SHP77 treated with DMSO at 0.1 percent for 48 hours (cell line): ENCODE data around the gene PDXDC1.
A peak's percentile ranks its signal among the peaks of the same experiment; 100 is the strongest.
"Not testable (repeated sequence)": the region's sequence is repeated elsewhere in the genome, so short reads cannot be mapped to it uniquely, and the experiment has no call there.

Experiments
- DNase-seq: peaks from one replicate; lab custom pipeline; 2025; lab: John Stamatoyannopoulos, UW

The PDXDC1 gene

GRCh38 chr16:15071916-15072769 is 97.3 kb downstream of the PDXDC1 start:
- DNase-seq = not testable (repeated sequence)

GRCh38 chr16:15073101-15073500 is 98.3 kb downstream of the PDXDC1 start:
- no peak for DNase-seq

- DNase-seq = not testable (repeated sequence)
These were observed 101.3 kb downstream of the PDXDC1 start for GRCh38 chr16:15076161-15076560.

- DNase-seq = not testable (repeated sequence)
These were observed 106.1 kb downstream of the PDXDC1 start for GRCh38 chr16:15080883-15081282.

GRCh38 chr16:15082788-15083187 is 108.0 kb downstream of the PDXDC1 start:
- not testable (repeated sequence) for DNase-seq

- not testable (repeated sequence) for DNase-seq
These were observed 115.9 kb downstream of the PDXDC1 start for GRCh38 chr16:15090663-15091269.

- not testable (repeated sequence) for DNase-seq
These were observed 118.7 kb downstream of the PDXDC1 start for GRCh38 chr16:15093571-15093954.

- peak; percentile 68 for DNase-seq
These were observed 119.4 kb downstream of the PDXDC1 start, which contains the start of gene RRN3 for GRCh38 chr16:15093955-15094827. TSS of gene RRN3 (minus strand) at chr16:15094272. CDS start at chr16:15094233, 39 bp downstream.

- not testable (repeated sequence) for DNase-seq
These were observed 121.8 kb downstream of the PDXDC1 start for GRCh38 chr16:15096583-15096972.

GRCh38 chr16:15099366-15099909 is 124.6 kb downstream of the PDXDC1 start:
- not testable (repeated sequence) for DNase-seq

GRCh38 chr16:15100372-15100987 is 125.7 kb downstream of the PDXDC1 start:
- not testable (repeated sequence) for DNase-seq

- DNase-seq = not testable (repeated sequence)
These were observed 153.0 kb downstream of the PDXDC1 start for GRCh38 chr16:15127641-15128425.

GRCh38 chr16:15130256-15130932 is 155.6 kb downstream of the PDXDC1 start:
- not testable (repeated sequence) for DNase-seq

- not testable (repeated sequence) for DNase-seq
These were observed 156.3 kb downstream of the PDXDC1 start for GRCh38 chr16:15130943-15131700.

- DNase-seq = not testable (repeated sequence)
These were observed 158.0 kb downstream of the PDXDC1 start for GRCh38 chr16:15132719-15133428.

GRCh38 chr16:15133554-15133953 is 158.7 kb downstream of the PDXDC1 start:
- not testable (repeated sequence) for DNase-seq

- DNase-seq = not testable (repeated sequence)
These were observed 160.1 kb downstream of the PDXDC1 start for GRCh38 chr16:15134752-15135482.
